Skin of body (tissue), 2 donors: ENCODE data around the gene SRP54. TPM values are rescaled to one million over a fixed set of nuclear protein-coding genes. Genes with fewer than 3 reads are reported as not detected.
"Not testable (repeated sequence)": the region's sequence is repeated elsewhere in the genome, so short reads cannot be mapped to it uniquely, and the experiment has no call there.

Experiments used
- DNase-seq: peaks from one replicate; lab custom pipeline; 2025; lab: John Stamatoyannopoulos, UW
- total RNA-seq: library from RNA; depleted of rRNA; stranded (reverse); fragments of >200 nt; gene quantifications from one replicate; pipeline ENCODE4 v1.2.3, GENCODE V29; 2014

The SRP54 gene
- total RNA-seq, 1 donor from 2014 or later, result 69.4 TPM

DNA sequence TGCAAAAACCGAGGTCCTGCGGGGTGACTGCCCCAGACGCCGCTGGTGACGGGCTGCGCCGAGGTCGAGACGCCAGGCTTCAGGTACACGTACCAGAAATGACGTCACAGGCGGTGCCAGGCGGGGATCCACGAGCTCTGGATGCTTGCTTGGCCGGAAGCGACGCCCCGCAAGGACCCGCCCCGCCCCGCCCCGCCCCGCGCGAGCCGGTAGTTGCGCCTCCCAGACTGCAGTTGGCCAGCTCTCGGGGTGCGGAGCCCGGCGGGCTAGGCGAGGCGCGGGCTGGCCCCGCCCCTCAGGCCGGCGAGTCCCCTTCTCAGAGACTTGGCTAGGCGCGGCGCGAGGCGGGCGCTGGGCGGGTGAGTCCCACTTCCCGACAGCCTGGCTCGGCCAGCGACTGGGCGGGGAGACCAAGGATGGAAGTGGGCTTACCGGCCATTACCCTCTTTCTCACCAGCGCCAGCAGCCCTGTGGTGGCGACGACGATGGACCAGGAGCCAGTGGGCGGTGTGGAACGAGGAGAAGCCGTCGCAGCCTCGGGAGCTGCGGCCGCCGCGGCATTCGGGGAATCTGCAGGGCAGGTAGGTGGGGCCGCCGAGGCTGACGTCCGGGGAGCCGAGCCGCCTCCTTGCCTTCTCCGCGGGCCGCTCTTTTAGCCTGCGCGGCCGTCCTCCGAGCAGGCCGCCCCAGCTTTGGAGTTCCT lies 63.4 kb downstream of the SRP54 start, which contains the start of gene FAM177A1:
Gene FAM177A1, plus strand, starts transcription at position 225 of the 703 bp plus-strand sequence. Its CDS starts 192 bp downstream, at position 417.
- DNase-seq, result peak; percentile 87

DNA sequence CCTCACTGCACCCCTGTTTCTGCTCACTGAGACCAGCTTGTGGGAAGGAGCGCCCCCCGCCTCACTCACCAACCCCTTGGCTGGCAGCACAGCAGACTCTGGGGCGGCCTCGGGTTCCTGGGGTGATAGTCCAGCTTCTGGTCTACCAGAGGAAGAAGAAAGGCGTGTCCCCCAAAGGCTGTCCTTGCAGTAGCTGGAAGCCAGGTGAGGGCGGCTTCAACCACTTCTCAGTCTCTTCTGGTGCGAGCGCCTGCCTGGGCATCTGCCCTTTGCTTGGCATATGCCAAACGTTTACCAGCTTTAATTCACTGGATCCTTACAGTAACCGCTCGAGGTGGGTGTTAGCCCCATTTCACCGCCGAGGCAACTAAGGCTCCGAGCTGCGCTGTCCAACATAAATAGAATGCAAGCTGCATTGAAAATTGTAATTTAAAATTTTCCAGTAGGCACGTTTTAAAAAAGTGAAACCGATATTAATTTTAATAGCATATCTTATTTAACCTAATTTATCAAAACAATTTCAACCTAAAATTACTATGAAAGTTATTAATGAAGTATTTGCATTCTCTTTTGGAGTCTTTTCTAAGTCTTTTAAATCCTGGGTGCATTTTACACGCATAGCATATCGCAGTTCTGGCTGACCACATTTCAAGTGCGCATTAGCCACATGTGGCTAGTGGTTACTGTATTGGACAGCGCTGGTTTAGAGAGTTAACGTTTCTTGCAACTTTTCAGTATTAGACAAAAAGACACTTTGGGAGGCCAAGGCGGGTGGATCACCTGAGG lies 64.2 kb downstream of the SRP54 start:
- DNase-seq, result no peak

DNA sequence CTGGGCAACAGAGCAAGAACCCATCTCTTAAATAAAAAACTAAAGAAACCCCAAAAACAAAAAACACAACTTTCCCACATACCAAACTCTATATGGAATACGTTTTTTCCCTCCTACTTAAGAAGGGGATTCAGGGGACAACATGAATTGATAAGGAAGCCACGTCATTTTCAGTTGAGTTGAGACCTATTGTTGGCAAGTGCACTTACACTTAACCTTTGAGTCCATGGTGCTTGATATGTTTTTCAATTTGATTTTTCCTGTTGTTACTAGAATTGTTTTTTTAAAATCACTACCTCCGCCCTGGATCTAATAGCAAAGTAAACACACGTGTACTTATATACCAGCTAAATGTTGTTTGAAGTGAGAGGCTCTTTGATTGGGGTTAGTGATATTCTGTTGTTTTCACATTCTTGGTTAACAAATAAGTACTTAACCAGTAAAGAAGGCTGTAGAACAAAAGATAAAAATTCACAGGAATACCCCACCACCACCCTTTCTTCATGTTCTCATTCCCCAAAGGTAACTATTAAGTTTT lies 65.3 kb downstream of the SRP54 start:
- no peak for DNase-seq

DNA sequence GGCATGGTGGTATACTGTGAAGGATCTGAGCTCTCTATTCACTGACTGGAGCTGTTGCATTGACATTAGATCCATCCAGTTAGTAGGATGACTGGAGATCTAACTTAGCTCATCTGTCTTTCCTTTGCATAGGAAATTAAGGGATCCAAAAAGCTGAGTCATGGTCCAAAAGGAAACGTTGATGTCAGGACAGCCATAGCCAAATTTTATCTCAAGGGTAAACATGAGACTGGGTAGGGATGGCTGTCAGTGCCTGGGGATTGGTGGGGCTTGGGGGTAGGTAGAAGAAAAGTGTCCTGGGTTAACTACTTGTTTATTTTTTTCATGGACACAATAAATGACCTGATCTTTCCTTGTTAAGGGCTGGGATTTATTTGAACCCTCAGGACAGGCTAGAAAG lies 67.9 kb downstream of the SRP54 start:
- DNase-seq, result no peak

DNA sequence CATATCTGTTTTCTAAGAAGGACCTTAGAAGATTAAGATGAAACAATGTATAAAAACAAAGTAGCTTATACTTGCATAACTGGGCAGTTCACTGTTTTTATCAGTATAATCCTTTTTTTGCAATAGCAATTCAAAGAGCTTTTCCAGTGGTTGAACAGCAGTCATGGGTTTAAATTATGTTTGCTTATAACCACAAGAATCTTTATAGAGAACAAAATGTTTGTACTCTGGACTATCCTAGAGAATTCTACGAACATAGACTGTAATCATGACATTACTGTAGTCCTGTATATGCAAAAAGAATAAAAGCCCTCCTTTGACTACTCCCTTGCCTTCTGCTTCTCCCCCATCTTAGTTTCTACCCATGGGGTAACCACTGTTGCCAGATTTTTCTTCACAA lies 69.0 kb downstream of the SRP54 start:
- no peak for DNase-seq

DNA sequence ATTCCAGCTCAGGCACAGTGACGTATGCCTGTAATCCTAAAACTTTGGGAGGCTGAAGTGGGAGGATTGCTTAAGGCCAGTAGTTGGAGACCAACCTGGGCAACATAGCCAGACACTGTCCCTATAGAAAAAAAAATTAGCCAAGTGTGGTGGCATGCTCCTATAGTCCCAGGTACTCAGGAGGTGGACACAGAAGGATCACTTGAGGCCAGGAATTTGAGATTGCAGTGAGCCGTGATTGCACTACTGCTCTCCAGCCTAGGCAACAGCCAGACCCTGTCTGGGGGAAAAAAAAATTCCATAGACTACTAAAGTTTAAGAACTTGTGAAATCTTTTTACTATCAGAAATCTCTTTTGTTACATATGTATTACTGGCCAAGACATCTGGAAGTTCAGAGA lies 69.8 kb downstream of the SRP54 start:
- no peak for DNase-seq

DNA sequence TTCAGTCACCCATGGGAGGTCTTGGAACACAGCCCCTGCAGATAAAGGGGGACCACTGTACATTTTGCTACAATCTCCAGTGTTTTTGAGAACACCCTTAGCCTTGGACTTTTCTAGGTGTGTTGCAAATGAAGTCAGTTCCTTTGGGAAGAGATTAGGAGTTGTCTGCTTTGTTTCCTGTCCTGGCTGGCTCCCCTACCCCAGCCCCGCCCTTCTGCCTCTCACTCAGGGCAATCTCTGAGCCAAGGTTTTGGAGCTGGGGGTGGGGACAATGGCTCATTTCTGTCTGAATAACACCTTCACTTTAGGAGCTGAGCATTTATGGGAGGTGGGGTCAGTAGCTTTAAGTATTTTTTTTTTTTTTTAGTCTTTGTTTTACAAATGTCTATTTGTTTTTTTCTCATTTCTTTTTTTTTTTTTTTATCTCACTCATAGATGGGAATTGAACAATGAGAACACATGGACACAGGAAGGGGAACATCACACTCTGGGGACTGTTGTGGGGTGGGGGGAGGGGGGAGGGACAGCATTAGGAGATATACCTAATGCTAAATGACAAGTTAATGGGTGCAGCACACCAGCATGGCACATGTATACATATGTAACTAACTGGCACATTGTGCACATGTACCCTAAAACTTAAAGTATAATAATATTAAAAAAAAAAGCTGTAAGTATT lies 78.5 kb downstream of the SRP54 start:
- not testable (repeated sequence) for DNase-seq

DNA sequence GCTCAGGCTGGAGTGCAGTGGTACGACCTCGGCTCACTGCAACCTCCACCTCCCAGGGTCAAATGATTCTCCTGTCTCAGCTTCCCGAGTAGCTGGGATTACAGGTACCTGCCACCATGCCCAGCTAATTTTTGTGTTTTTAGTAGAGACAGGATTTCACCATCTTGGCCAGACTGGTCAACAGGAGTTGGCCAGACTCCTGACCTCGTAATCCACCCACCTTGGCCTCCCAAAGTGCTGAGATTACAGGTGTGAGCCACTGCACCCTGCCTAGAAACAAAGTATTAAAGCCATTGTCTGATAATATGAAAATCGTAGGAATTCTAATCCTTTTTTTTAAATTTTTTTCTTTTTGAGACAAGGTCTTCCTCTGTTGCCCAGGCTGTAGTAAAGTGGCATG lies 82.9 kb downstream of the SRP54 start:
- not testable (repeated sequence) for DNase-seq

DNA sequence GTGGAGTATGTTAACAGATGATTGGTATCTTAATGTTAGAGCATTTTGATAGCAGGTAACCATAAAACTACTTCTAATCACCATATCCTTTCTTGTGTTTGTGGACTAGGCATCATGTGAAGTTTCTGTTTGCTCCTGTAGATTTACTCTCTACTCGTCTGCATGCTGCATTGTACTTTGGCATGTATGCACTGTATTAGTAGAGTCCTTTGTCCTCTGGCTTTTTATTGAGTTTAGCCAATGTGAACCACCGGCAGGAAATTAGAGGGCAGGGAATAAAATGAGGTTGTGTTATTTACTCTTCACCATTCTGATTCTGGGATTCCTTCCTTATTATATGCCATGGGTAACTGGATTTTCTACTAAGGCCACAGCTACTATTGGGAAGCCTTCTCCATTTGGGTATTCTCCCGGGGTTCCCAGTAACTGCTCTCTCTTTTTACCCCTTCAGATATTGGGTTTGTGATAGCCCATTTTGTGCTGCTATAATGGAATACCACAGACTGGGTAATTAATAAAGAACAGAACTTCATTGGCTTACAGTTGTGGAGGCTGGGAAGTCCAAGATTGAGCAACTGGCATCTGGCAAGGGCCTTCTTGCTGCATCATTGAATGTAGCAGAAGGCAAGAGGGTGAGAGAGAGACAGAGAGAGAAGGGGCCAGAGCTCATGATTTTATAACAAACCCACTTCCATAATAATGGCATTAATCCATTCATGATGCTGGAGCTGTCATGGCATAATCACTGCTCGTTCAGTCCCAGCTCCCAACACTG lies 85.6 kb downstream of the SRP54 start:
- DNase-seq, result no peak

DNA sequence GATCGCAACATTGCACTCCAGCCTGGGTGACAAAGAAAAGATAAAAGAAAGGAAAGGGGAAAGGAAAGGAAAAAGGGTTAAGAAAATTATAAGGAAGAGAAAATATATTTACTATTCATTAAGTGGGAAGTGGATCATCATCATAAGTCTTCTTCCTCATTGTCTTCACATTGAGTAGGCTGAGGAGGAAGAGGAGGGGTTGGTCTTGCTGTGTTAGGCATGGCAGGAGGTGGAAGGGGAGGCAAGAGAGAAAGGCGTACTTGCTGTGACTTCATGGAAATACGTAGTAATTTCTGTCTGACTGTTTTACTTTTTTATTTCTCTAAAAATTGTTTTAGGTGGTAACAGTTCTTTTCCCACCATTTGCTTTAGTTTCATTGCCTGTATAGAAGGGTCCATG lies 89.4 kb downstream of the SRP54 start:
- DNase-seq, result no peak

DNA sequence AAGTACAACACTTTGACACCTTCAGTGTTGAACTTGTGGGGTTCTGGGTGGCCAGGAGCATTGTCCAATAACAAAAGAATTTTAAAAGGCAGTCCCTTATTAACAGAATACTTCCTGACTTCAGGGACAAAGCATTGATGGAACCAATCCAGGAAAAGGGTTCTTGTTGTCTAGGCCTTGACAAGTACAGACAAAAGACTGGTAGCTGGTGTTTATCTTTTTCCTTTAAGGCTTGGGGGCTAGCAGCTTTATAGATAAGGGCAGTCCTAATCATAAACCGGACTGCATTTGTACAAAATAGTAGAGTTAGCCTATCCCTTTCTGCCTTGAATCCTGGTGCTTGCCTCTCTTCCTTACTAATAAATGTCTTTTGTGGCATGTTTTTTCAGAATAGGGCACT lies 90.7 kb downstream of the SRP54 start:
- no peak for DNase-seq

DNA sequence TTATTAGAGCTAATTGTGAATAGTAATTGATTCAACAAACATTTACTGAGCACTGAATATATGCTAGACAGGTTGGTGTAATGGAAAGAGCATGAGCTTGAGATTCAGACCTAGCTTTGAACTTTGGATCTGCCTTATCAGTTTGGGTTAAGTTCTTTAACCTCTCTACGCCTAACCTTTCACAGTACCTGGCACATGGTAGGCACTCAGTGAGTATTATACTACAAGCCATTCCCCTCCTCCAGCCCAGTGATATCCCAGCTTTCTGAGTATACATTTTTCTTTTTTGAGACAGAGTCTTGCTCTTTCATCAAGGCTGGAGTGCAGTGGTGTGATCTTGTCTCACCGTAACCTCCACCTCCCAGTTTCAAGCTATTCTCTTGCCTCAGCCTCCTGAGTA lies 95.3 kb downstream of the SRP54 start:
- DNase-seq, result no peak

Other genes with a start within 250 kb of the SRP54 start
- gene BAZ1A, start 107.6 kb upstream of the SRP54 start, total RNA-seq, result 64.5 TPM
- 26.0 TPM for gene FAM177A1, start 63.3 kb downstream of the SRP54 start, total RNA-seq
- gene PPP2R3C, start 139.0 kb downstream of the SRP54 start, total RNA-seq, result 27.0 TPM
- 15.4 TPM for gene PRORP, start 139.6 kb downstream of the SRP54 start, total RNA-seq